ENCODE results near the gene CTDNEP1. TPM values are rescaled to one million over a fixed set of nuclear protein-coding genes. Genes with fewer than 3 reads are reported as not detected.

The CTDNEP1 gene
- total RNA-seq, 1 donor from 2014 or later: 105 TPM

DNA sequence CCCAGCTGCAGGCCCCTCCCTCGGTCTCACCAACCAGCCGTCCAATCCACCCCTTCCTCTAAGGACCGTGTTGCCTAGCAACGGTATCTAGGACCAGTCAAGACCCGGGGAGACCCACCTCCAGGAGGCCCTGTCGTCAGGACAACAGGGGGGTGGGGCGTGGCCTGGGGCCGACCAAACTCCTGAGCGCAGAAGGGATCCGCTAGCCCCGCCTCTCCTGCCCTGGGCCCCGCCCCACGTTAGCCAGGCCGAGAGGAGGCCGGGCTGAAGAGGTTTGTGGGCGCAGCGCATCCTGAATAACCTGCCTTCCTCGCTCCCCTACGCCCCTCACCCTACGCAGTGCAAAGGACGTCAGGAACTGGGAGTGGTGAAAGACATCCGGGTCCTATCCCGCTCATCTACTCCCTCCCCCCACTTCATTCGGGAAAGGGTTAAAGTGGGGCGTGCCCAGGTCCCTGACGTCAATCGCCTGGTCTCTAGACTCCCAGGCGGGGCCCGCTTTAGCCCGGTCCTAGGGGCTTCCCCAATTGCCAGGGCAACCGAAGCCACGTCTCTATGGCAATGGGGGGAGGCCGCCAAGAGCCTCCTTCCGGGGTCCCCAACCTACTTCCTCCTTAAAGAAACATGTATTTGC, 46.6 kb downstream of the CTDNEP1 start:
- Histone ChIP-seq H3K27me3 (ENCODE audit: low read depth) (no peaks in the 10 kb centered on the region), H3K36me3 (peaks cover 25% of the 10 kb centered on the region), H3K27ac (replicated peaks) (peak overlapping the region; percentile 72), H3K4me3 (peak overlapping the region; percentile 70), H3K4me1 (peaks cover 15% of the 10 kb centered on the region), H3K9me3 (replicated peaks) (no peaks in the 10 kb centered on the region)
- TF ChIP-seq, protein P1, sequence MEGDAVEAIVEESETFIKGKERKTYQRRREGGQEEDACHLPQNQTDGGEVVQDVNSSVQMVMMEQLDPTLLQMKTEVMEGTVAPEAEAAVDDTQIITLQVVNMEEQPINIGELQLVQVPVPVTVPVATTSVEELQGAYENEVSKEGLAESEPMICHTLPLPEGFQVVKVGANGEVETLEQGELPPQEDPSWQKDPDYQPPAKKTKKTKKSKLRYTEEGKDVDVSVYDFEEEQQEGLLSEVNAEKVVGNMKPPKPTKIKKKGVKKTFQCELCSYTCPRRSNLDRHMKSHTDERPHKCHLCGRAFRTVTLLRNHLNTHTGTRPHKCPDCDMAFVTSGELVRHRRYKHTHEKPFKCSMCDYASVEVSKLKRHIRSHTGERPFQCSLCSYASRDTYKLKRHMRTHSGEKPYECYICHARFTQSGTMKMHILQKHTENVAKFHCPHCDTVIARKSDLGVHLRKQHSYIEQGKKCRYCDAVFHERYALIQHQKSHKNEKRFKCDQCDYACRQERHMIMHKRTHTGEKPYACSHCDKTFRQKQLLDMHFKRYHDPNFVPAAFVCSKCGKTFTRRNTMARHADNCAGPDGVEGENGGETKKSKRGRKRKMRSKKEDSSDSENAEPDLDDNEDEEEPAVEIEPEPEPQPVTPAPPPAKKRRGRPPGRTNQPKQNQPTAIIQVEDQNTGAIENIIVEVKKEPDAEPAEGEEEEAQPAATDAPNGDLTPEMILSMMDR (IDR thresholded peaks at IDR 0.05; ENCODE audit: borderline replicate concordance): no peak
- intact Hi-C loops (cut with micrococcal nuclease): no loop called here
- peak; percentile 89 for DNase-seq

DNA sequence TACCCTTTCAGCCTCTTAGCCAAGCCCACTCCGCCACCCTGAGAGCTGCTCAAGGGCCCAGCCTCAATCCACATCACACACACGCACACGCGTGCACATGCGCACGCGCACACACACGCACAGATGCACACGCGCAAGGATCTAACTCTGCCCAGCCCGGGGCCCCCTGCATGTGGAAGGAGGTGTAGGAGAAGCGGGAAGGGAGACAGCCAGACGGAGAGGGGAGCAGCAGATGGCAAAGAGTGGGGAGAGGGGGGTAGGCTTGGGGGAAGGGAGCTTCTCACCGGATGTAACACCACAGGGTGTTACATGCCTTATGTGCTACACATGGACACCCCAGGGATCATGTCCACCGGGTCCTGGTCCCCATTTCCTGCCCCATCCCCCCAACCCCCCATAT, 47.2 kb downstream of the CTDNEP1 start:
- H3K36me3 ChIP-seq: peaks cover 25% of the 10 kb centered on the region
- peak overlapping the region; percentile 72 for H3K27ac ChIP-seq (replicated peaks)
- DNase-seq: no peak
- intact Hi-C loops (cut with micrococcal nuclease): no loop called here
- TF ChIP-seq, protein P1 (IDR thresholded peaks at IDR 0.05; ENCODE audit: borderline replicate concordance): no peak
- H3K9me3 ChIP-seq (replicated peaks): no peaks in the 10 kb centered on the region
- H3K4me3 ChIP-seq: peak overlapping the region; percentile 70
- H3K27me3 ChIP-seq (ENCODE audit: low read depth): no peaks in the 10 kb centered on the region
- peaks cover 15% of the 10 kb centered on the region for H3K4me1 ChIP-seq

DNA sequence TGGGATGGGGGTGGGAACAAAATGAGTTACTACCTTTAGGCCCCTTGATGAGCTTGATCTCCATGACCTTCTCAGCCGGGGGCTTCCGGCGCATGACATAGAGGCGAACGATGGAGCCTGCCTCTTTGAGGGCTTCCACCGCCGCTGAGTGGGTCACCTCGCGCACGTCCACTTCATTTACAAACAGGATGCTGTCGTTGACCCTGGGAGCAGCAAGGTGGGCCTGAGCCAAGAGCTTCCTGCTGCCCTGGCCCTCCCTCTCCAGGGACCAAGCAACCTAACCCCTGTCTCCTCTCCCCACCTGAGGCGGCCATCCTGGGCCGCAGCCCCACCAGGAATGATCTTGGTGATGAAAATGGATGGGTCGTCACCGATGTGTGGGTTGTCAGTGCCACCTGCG, 48.1 kb downstream of the CTDNEP1 start:
- no peak overlapping the region for H3K4me3 ChIP-seq
- DNase-seq: peak; percentile 14
- H3K27ac ChIP-seq (replicated peaks): no peak overlapping the region
- H3K9me3 ChIP-seq (replicated peaks): no peaks in the 10 kb centered on the region
- H3K4me1 ChIP-seq: peaks cover 15% of the 10 kb centered on the region
- TF ChIP-seq, protein P1 (IDR thresholded peaks at IDR 0.05; ENCODE audit: borderline replicate concordance): no peak
- intact Hi-C loops (cut with micrococcal nuclease): no loop called here
- H3K36me3 ChIP-seq: peaks cover 25% of the 10 kb centered on the region
- H3K27me3 ChIP-seq (ENCODE audit: low read depth): no peaks in the 10 kb centered on the region

DNA sequence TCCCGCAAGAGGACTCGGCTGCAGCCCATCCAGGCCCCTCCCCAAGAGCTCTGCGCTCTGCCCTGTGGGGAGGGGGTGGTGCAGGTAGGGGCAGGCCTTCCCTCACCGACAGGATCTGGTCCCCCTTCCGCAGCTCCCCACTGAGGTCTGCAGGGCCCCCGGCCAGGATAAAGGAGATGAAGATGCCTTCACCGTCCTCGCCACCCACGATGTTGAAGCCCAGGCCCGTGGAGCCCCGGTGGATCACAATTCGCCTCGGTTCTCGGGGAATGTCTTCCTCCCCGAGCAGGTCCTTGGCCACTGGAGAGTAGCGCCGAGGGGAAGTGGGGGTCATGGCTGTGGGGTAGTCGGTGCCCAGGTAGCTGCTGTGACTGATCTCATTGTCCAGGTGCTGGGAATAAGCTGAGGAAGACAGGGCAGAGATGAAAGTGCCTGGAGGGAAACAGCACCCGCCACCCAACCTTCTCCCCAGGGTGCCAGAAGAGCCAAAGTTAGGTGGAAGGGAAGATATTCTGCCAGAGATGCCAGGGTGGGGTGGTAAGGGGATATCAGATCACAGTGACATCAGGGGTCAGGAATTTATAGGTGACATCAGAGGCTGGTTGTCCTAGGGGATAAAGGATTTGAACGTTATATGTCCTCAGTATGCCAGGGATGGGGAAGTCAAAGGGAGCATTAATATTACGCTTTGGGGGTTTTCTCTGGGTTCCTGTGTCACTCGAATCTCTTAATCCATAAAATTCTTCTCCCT, 54.7 kb downstream of the CTDNEP1 start:
- intact Hi-C loops (cut with micrococcal nuclease): no loop called here
- no peak for DNase-seq
- no peaks in the 10 kb centered on the region for H3K4me1 ChIP-seq
- H3K9me3 ChIP-seq (replicated peaks): no peaks in the 10 kb centered on the region
- H3K4me3 ChIP-seq: no peak overlapping the region
- H3K36me3 ChIP-seq: peaks cover 49% of the 10 kb centered on the region
- H3K27ac ChIP-seq (replicated peaks): no peak overlapping the region
- TF ChIP-seq, protein P1 (IDR thresholded peaks at IDR 0.05; ENCODE audit: borderline replicate concordance): no peak
- no peaks in the 10 kb centered on the region for H3K27me3 ChIP-seq (ENCODE audit: low read depth)

DNA sequence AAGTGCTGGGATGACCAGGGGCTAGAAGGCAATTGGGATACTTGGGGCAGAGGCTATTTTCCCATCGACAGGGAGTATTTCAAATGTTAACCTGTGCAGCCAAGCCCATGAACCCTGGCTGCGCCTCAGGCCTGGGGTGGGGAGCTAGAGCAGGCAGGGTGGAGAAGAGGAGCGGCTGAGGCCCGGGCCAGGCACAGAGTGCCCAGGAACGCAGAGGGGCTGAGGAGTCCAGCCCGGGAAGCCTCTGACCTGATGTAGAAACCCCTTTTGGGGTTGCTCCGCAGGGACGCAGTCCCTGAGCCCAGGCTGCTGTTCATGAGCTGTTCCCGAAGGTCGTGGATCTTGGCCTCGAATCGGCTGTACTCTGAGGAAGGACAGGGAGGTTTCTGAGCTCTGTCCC, 55.6 kb downstream of the CTDNEP1 start:
- no peaks in the 10 kb centered on the region for H3K27me3 ChIP-seq (ENCODE audit: low read depth)
- intact Hi-C loops (cut with micrococcal nuclease): no loop called here
- DNase-seq: no peak
- TF ChIP-seq, protein P1 (IDR thresholded peaks at IDR 0.05; ENCODE audit: borderline replicate concordance): no peak
- peaks cover 42% of the 10 kb centered on the region for H3K36me3 ChIP-seq
- no peak overlapping the region for H3K27ac ChIP-seq (replicated peaks)
- no peaks in the 10 kb centered on the region for H3K9me3 ChIP-seq (replicated peaks)
- H3K4me1 ChIP-seq: no peaks in the 10 kb centered on the region
- no peak overlapping the region for H3K4me3 ChIP-seq

Small RNAs within 50 kb of the gene (microRNA-seq; reads per million reads assigned to microRNA genes)
- gene MIR324: 645 reads per million, percentile 80 among the genes with 10 or more reads in this experiment

Other genes with a start within 250 kb of the CTDNEP1 start
- 174 TPM for gene RNASEK, start 239.1 kb downstream of the CTDNEP1 start, total RNA-seq
- 13.7 TPM for gene BCL6B, start 228.7 kb downstream of the CTDNEP1 start, total RNA-seq
- 1.4 TPM for gene SLC16A13, start 215.7 kb downstream of the CTDNEP1 start, total RNA-seq
- gene SLC16A11, start 207.6 kb downstream of the CTDNEP1 start, total RNA-seq: 0.38 TPM
- gene CLEC10A, start 171.5 kb downstream of the CTDNEP1 start, total RNA-seq: 2.9 TPM
- 0.22 TPM for gene ASGR2, start 136.9 kb downstream of the CTDNEP1 start, total RNA-seq
- gene ASGR1, start 72.4 kb downstream of the CTDNEP1 start, total RNA-seq: 0.14 TPM
- gene DLG4, start 31.9 kb downstream of the CTDNEP1 start, total RNA-seq: 14.0 TPM
- 1,845 TPM for gene ACADVL, start 31.8 kb downstream of the CTDNEP1 start, total RNA-seq
- gene DVL2, start 17.2 kb downstream of the CTDNEP1 start, total RNA-seq: 19.8 TPM
- gene PHF23, start 12.3 kb downstream of the CTDNEP1 start, total RNA-seq: 22.0 TPM
- 394 TPM for gene GABARAP, start 9.3 kb downstream of the CTDNEP1 start, total RNA-seq
- gene ELP5, start 481 bp upstream of the CTDNEP1 start, total RNA-seq: 62.5 TPM
- 1.6 TPM for gene CLDN7, start 10.7 kb upstream of the CTDNEP1 start, total RNA-seq
- 146 TPM for gene SLC2A4, start 30.0 kb upstream of the CTDNEP1 start, total RNA-seq
- gene YBX2, start 42.9 kb upstream of the CTDNEP1 start, total RNA-seq: 0.77 TPM
- gene EIF5A, start 55.9 kb upstream of the CTDNEP1 start, total RNA-seq: 250 TPM
- gene GPS2, start 63.6 kb upstream of the CTDNEP1 start, total RNA-seq: 66.1 TPM
- gene NEURL4, start 77.6 kb upstream of the CTDNEP1 start, total RNA-seq: 31.9 TPM
- gene ACAP1, start 84.8 kb upstream of the CTDNEP1 start, total RNA-seq: 13.4 TPM
- gene KCTD11, start 100.4 kb upstream of the CTDNEP1 start, total RNA-seq: 3.9 TPM
- not detected for gene TMEM95, start 103.4 kb upstream of the CTDNEP1 start, total RNA-seq
- gene TNK1, start 129.4 kb upstream of the CTDNEP1 start, total RNA-seq: 1.8 TPM
- 20.1 TPM for gene PLSCR3, start 142.8 kb upstream of the CTDNEP1 start, total RNA-seq
- gene TMEM256, start 152.4 kb upstream of the CTDNEP1 start, total RNA-seq: 67.8 TPM
- gene NLGN2, start 156.1 kb upstream of the CTDNEP1 start, total RNA-seq: 9.3 TPM
- gene SPEM1, start 168.6 kb upstream of the CTDNEP1 start, total RNA-seq: not detected
- not detected for gene SPEM2, start 173.9 kb upstream of the CTDNEP1 start, total RNA-seq
- not detected for gene SPEM3, start 177.1 kb upstream of the CTDNEP1 start, total RNA-seq
- 2.7 TPM for gene TMEM102, start 183.7 kb upstream of the CTDNEP1 start, total RNA-seq
- gene FGF11, start 187.8 kb upstream of the CTDNEP1 start, total RNA-seq: 6.5 TPM
- 8.7 TPM for gene CHRNB1, start 193.3 kb upstream of the CTDNEP1 start, total RNA-seq
- 63.4 TPM for gene ZBTB4, start 227.9 kb upstream of the CTDNEP1 start, total RNA-seq
- gene SLC35G6, start 229.7 kb upstream of the CTDNEP1 start, total RNA-seq: not detected
- gene POLR2A, start 232.6 kb upstream of the CTDNEP1 start, total RNA-seq: 38.7 TPM

Data from left ventricle myocardium inferior (tissue), 1 donor.